Measurements from ENCODE around the gene LAMA2.

The LAMA2 gene

DNA sequence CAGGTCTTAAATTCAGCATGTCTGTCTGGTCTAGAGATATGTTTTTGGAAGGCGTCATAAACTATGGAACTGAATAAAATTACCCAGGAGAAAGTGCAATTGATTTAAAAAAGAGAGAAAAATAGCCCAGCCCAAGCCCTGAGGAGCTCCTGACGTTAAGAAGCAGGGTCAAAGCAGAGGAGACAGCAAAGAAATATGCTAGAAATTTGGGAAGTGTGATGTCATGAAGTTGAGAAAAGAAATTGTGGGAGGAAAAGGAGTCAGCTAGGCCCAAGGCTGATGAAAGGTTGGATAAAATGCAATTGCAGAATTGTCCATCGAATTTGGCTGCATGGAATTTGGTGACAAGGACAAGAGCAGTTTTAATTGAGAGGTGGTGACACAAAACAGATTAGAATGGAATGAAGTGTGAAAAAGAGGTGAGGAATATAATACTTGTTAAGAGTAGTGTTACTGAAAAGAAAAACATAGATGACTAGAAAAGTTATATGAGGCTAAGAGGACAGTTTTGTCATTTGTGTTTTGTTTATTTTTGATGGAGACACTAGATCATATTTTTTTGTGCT, 381.6 kb downstream of the LAMA2 start:
- no peak for TF ChIP-seq TAF1 (IDR thresholded peaks at IDR 0.05; ENCODE audit: borderline replicate concordance, insufficient read depth, low read length)
- TF ChIP-seq POLR2AphosphoS5 (IDR thresholded peaks at IDR 0.05; ENCODE audit: low read depth, low read length), result no peak
- TF ChIP-seq, protein P1, sequence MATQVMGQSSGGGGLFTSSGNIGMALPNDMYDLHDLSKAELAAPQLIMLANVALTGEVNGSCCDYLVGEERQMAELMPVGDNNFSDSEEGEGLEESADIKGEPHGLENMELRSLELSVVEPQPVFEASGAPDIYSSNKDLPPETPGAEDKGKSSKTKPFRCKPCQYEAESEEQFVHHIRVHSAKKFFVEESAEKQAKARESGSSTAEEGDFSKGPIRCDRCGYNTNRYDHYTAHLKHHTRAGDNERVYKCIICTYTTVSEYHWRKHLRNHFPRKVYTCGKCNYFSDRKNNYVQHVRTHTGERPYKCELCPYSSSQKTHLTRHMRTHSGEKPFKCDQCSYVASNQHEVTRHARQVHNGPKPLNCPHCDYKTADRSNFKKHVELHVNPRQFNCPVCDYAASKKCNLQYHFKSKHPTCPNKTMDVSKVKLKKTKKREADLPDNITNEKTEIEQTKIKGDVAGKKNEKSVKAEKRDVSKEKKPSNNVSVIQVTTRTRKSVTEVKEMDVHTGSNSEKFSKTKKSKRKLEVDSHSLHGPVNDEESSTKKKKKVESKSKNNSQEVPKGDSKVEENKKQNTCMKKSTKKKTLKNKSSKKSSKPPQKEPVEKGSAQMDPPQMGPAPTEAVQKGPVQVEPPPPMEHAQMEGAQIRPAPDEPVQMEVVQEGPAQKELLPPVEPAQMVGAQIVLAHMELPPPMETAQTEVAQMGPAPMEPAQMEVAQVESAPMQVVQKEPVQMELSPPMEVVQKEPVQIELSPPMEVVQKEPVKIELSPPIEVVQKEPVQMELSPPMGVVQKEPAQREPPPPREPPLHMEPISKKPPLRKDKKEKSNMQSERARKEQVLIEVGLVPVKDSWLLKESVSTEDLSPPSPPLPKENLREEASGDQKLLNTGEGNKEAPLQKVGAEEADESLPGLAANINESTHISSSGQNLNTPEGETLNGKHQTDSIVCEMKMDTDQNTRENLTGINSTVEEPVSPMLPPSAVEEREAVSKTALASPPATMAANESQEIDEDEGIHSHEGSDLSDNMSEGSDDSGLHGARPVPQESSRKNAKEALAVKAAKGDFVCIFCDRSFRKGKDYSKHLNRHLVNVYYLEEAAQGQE (IDR thresholded peaks at IDR 0.05; ENCODE audit: insufficient read depth in 1 of 2, low read depth in 2 of 2, low read length in 2 of 2), result no peak
- no peak for TF ChIP-seq FOXP2 (optimal IDR thresholded peaks at IDR 0.05; ENCODE audit: borderline replicate concordance, extremely low read depth, extremely low read length, insufficient read depth)
- no peak for TF ChIP-seq SIN3A (IDR thresholded peaks at IDR 0.05; ENCODE audit: borderline replicate concordance, insufficient read depth, low read length)

DNA sequence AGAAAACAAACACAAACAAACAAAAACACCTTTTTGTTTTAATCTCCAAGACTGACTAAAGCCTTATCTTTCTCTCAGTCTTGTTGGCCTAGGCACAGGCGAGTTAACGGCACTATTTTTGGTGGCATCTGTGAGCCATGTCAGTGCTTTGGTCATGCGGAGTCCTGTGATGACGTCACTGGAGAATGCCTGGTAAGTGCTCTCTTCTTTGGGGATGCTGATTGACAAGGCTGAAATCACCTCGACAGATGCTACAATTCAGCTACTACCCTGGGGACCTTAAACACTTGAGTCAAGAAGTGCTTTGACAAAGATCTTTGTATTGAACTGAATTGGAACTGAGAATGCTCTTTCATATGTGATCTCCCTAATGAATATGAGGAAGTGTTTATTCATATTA, 384.1 kb downstream of the LAMA2 start:
- TF ChIP-seq SIN3A (IDR thresholded peaks at IDR 0.05; ENCODE audit: borderline replicate concordance, insufficient read depth, low read length) (no peak), TAF1 (IDR thresholded peaks at IDR 0.05; ENCODE audit: borderline replicate concordance, insufficient read depth, low read length) (no peak), FOXP2 (optimal IDR thresholded peaks at IDR 0.05; ENCODE audit: borderline replicate concordance, extremely low read depth, extremely low read length, insufficient read depth) (no peak), POLR2AphosphoS5 (IDR thresholded peaks at IDR 0.05; ENCODE audit: low read depth, low read length) (no peak)
- TF ChIP-seq, protein P1 (IDR thresholded peaks at IDR 0.05; ENCODE audit: insufficient read depth in 1 of 2, low read depth in 2 of 2, low read length in 2 of 2), result no peak

DNA sequence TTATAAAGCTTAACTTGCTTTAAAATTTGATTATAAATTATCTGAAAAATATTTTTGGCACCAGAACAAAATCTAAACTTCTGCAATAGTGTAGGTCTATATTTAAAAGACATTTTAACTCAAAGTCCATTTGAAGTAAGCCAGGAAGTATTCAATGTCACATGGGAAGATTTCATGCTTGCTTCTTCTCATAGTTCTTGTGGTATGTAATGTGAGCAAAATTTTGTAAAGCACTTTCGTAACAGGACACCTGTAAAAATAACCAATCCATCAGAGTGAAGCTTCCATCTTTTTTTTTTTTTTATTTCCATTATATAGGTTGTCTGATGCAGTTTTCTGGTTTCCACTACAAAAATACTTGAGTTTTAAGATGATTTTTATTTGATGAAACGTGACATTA, 386.1 kb downstream of the LAMA2 start:
- TF ChIP-seq FOXP2 (optimal IDR thresholded peaks at IDR 0.05; ENCODE audit: borderline replicate concordance, extremely low read depth, extremely low read length, insufficient read depth) (no peak), SIN3A (IDR thresholded peaks at IDR 0.05; ENCODE audit: borderline replicate concordance, insufficient read depth, low read length) (no peak), TAF1 (IDR thresholded peaks at IDR 0.05; ENCODE audit: borderline replicate concordance, insufficient read depth, low read length) (no peak), POLR2AphosphoS5 (IDR thresholded peaks at IDR 0.05; ENCODE audit: low read depth, low read length) (no peak)
- TF ChIP-seq, protein P1 (IDR thresholded peaks at IDR 0.05; ENCODE audit: insufficient read depth in 1 of 2, low read depth in 2 of 2, low read length in 2 of 2), result no peak

DNA sequence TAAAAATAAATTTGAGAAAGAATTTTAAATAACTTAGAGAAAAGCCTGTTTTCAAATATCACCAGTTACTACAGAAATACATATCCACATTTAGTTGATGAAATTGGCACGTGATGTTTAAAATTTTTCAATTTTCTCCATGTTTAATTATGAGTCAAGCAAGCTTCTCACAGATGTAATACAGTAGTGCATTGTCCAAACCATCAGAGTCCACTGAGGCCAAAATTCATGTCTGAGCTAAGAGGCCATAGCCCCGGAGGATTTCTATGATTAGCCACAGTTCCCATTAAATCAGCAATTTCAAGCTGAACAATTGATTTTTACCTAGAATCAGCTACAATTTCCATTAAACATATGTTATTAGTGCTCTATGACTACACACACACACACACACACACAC, 387.0 kb downstream of the LAMA2 start:
- no peak for TF ChIP-seq TAF1 (IDR thresholded peaks at IDR 0.05; ENCODE audit: borderline replicate concordance, insufficient read depth, low read length)
- no peak for TF ChIP-seq SIN3A (IDR thresholded peaks at IDR 0.05; ENCODE audit: borderline replicate concordance, insufficient read depth, low read length)
- TF ChIP-seq, protein P1 (IDR thresholded peaks at IDR 0.05; ENCODE audit: insufficient read depth in 1 of 2, low read depth in 2 of 2, low read length in 2 of 2), result no peak
- TF ChIP-seq POLR2AphosphoS5 (IDR thresholded peaks at IDR 0.05; ENCODE audit: low read depth, low read length), result no peak
- TF ChIP-seq FOXP2 (optimal IDR thresholded peaks at IDR 0.05; ENCODE audit: borderline replicate concordance, extremely low read depth, extremely low read length, insufficient read depth), result no peak

Measured in PFSK-1 (cell line).